Gastroesophageal sphincter (tissue), 4 donors: Measurements from ENCODE around the gene ADAM19. TPM values are rescaled to one million over a fixed set of nuclear protein-coding genes. Genes with fewer than 3 reads are reported as not detected.
"Not testable (repeated sequence)": the region's sequence is repeated elsewhere in the genome, so short reads cannot be mapped to it uniquely, and the experiment has no call there.

ENCODE experiments used
- ATAC-seq: fragments of 150-250 bp; one replicate; pipeline ENCODE4 v1.9.1; 2016; ENCODE audit warnings: mild to moderate bottlenecking, moderate library complexity
- H3K27ac ChIP-seq, 4 donors: fragments of 200-600 bp; sonication (generic) in 3 of 4; 1 replicate in 3 of 4; 2 replicates in 1 of 4; pipeline ENCODE4 v1.5.1; 2016 to 2019
- H3K27me3 ChIP-seq: fragments of 200-600 bp; sonication (generic); one replicate; pipeline ENCODE4 v1.5.1; 2019
- H3K36me3 ChIP-seq, 2 donors: fragments of 200-600 bp; sonication (generic); one replicate each; pipeline ENCODE4 v1.5.1; 2019; ENCODE audit warnings: control low read depth in 1 of 2
- H3K4me1 ChIP-seq, 3 donors: fragments of 200-600 bp; sonication (generic); 1 replicate in 2 of 3; 2 replicates in 1 of 3; pipeline ENCODE4 v1.5.1; 2016 to 2019; ENCODE audit warnings: control low read depth in 2 of 3
- H3K4me3 ChIP-seq, 2 donors: fragments of 200-600 bp; sonication (generic); one replicate each; pipeline ENCODE4 v1.5.1; 2019; ENCODE audit warnings: mild to moderate bottlenecking in 1 of 2, moderate library complexity in 1 of 2
- H3K9me3 ChIP-seq, 3 donors: fragments of 200-600 bp; sonication (generic); one replicate each; pipeline ENCODE4 v1.5.1; 2017 to 2019; ENCODE audit warnings: control low read depth in 2 of 3
- POLR2AphosphoS5 ChIP-seq: sonication (generic); formaldehyde crosslinking; IDR thresholded peaks from one replicate; pipeline ENCODE4 v1.6.1; 2017; ENCODE audit warnings: antibody characterized with exemption
- WGBS, 2 donors: methylation state at CpG; one replicate each; pipeline ENCODE4 v1.1.5; 2018; ENCODE audit warnings: low coverage in 1 of 2; 5-methylcytosine and 5-hydroxymethylcytosine counted together
- small RNA-seq, 4 donors: library from RNA; depleted of rRNA; stranded (forward); fragments of <200 nt; gene quantifications; one replicate each; pipeline ENCODE3, GENCODE V24; 2016
- total RNA-seq, 4 donors: library from RNA; depleted of rRNA; stranded (reverse); fragments of >200 nt; gene quantifications; one replicate each; pipeline ENCODE4 v1.1.0, GENCODE V29; 2016
- TF ChIP-seq, protein P1 (sequence below), 4 experiments: fragments of 200-600 bp in 2 of 4; fragments of 450-650 bp in 2 of 4; sonication (generic) in 1 of 4; IDR thresholded peaks; one replicate each; pipeline ENCODE4 v1.5.1; 2017 to 2019; ENCODE audit warnings: antibody characterized with exemption in 4 of 4, mild to moderate bottlenecking in 2 of 4, moderate library complexity in 2 of 4

Gene ADAM19
- total RNA-seq, 4 donors from 2014 or later = 19.3 to 38.5 (median 31.2) TPM

DNA sequence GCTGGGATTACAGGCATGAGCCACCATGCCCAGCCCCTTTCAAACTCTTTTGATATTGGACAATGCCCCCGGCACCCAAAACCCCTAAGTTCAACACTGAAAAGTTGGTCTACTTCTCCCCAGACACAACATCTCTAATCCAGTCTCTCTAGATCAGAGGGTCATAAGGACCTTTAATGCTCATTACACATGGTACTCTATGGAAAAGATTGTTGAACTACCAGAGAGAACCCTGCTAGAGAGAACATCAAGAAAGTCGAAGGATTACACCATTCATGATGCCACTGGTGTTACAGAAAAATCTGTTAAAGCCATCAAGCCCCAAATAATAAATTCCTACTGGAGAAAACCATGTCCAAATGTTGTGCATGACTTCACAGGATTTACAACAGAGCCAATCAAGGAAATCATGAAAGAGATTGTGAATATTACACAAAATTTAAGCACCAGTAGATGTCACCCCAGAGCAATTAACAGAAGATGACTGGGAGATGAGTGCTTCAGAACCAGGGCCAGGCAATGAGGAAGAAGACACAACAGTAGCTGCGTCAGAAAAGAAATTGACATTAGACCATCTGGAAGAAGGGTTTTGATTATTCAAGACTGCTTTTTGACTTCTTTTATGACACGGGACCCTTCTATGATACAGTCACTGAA is 143.9 kb downstream of the ADAM19 start:
- no peaks in the 10 kb centered on the region for H3K27me3 ChIP-seq
- 29% methylated on average over 3 to 4 of the region's 4 CpGs for WGBS, 2 donors
- H3K27ac ChIP-seq = no peak overlapping the region
- H3K9me3 ChIP-seq = no peaks in the 10 kb centered on the region
- no peak for TF ChIP-seq POLR2AphosphoS5
- TF ChIP-seq, protein P1, sequence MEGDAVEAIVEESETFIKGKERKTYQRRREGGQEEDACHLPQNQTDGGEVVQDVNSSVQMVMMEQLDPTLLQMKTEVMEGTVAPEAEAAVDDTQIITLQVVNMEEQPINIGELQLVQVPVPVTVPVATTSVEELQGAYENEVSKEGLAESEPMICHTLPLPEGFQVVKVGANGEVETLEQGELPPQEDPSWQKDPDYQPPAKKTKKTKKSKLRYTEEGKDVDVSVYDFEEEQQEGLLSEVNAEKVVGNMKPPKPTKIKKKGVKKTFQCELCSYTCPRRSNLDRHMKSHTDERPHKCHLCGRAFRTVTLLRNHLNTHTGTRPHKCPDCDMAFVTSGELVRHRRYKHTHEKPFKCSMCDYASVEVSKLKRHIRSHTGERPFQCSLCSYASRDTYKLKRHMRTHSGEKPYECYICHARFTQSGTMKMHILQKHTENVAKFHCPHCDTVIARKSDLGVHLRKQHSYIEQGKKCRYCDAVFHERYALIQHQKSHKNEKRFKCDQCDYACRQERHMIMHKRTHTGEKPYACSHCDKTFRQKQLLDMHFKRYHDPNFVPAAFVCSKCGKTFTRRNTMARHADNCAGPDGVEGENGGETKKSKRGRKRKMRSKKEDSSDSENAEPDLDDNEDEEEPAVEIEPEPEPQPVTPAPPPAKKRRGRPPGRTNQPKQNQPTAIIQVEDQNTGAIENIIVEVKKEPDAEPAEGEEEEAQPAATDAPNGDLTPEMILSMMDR (IDR thresholded peaks at IDR 0.05) = peak; percentile 37 to 70 (median 60)
- H3K4me1 ChIP-seq = no peaks in the 10 kb centered on the region
- H3K4me3 ChIP-seq = no peak overlapping the region
- ATAC-seq = peak; percentile 74
- H3K36me3 ChIP-seq = no peaks in the 10 kb centered on the region

DNA sequence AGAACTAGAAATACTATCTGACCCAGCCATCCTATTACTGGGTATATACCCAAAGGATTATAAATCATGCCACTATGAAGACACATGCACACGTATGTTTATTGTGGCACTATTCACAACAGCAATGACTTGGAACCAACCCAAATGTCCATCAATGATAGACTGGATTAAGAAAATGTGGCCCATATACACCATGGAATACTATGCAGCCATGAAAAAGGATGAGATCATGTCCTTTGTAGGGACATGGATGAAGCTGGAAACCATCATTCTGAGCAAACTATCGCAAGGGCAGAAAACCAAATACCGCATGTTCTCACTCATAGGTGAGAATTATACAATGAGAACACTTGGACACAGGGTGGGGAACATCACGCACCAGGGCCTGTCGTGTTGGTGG is 145.7 kb downstream of the ADAM19 start:
- ATAC-seq = not testable (repeated sequence)
- 92 to 93% methylated on average over 5 of the region's 5 CpGs for WGBS, 2 donors

More for the DNA sequence above, 145.7 kb downstream of the ADAM19 start:
- H3K27me3 ChIP-seq, H3K4me1 ChIP-seq, H3K9me3 ChIP-seq, H3K36me3 ChIP-seq, H3K4me3 ChIP-seq, H3K27ac ChIP-seq: not testable (repeated sequence)

Small RNA genes lying within 50 kb of the gene (small RNA-seq; reads per million reads assigned to genes)
- 0 reads per million in 4 donors for gene RNU6-390P

Other genes with a start within 250 kb of the ADAM19 start
- 1 to 10 TPM; 1.2 to 4.8 (median 2.7) TPM for gene NIPAL4, start 115.6 kb downstream of the ADAM19 start, total RNA-seq
- under 1 TPM in 2 of 4 donors, not detected in 2; 0.16 to 0.19 TPM for gene SOX30, start 76.7 kb upstream of the ADAM19 start, total RNA-seq
- gene C5orf52, start 95.8 kb upstream of the ADAM19 start, total RNA-seq = not detected
- gene THG1L, start 155.6 kb upstream of the ADAM19 start, total RNA-seq = 10 to 100 TPM; 13.2 to 20.3 (median 15.5) TPM
- 10 to 100 TPM; 14.8 to 38.4 (median 27.3) TPM for gene LSM11, start 167.9 kb upstream of the ADAM19 start, total RNA-seq